HepG2 (cell line): ENCODE results near the gene TMOD2. TPM values are rescaled to one million over a fixed set of nuclear protein-coding genes. Genes with fewer than 3 reads are reported as not detected.
A peak's percentile ranks its signal among the peaks of the same experiment; 100 is the strongest.

Experiments
- ATAC-seq: fragments of 200-7000 bp; cut with Tn5 transposase; 3 replicates; pipeline ENCODE4 v1.9.1; 2020; ENCODE audit warnings: mild to moderate bottlenecking, moderate library complexity
- BruUV-seq: library from RNA; stranded (reverse); fragments of 400-500 nt; replicated peaks from 2 replicates; lab custom pipeline; 2021; lab: Mats Ljungman, UMichigan
- CTCF ChIA-PET: fragments of 300-600 bp; formaldehyde crosslinking; extraction: SDS; loops from one replicate; lab custom pipeline; 2021; ENCODE audit warnings: low total read pairs, inconsistent platforms, low intra/inter-chr PET ratio; lab: Yijun Ruan, JAX
- POLR2A ChIA-PET: fragments of 350-600 bp; sonication (Branson Sonifier 250); formaldehyde crosslinking; loops from one replicate; lab custom pipeline; 2020; ENCODE audit warnings: antibody characterized with exemption, inconsistent platforms; lab: Yijun Ruan, JAX
- DNase-seq: peaks from one replicate; pipeline ENCODE4 v3.0.0-alpha.2; 2015; ENCODE audit warnings: low spot score
- FAIRE-seq: peaks from 3 replicates; lab custom pipeline; 2011; peaks lifted over from hg19 to GRCh38; lab: Jason Lieb, UNC
- H2AFZ ChIP-seq: one replicate; pipeline ENCODE4 v1.6.1; 2011; ENCODE audit warnings: low read length, inconsistent platforms
- H3K27ac ChIP-seq: fragments of 300-600 bp; 3 replicates; pipeline ENCODE4 v1.8.0; 2011; ENCODE audit warnings: mixed run types, mild to moderate bottlenecking, mixed read lengths, low read length, inconsistent platforms; ENCODE audit not compliant: insufficient read depth; ENCODE audit errors: extremely low read length
- H3K27me3 ChIP-seq, 2 experiments: fragments of 200-600 bp in 1 of 2; 2 replicates in 1 of 2; 3 replicates in 1 of 2; pipeline versions ENCODE4 v1.6.0 to v1.8.0; 2011; ENCODE audit warnings: low read length in 2 of 2, mild to moderate bottlenecking in 2 of 2, moderate library complexity in 2 of 2, inconsistent platforms in 1 of 2; ENCODE audit not compliant: insufficient read depth in 2 of 2, control insufficient read depth in 1 of 2
- H3K36me3 ChIP-seq, 2 experiments: fragments of 200-600 bp in 1 of 2; replicated peaks in 1 of 2; 2 replicates in 1 of 2; 3 replicates in 1 of 2; pipeline versions ENCODE4 v1.5.1 to v1.8.0; 2011; ENCODE audit warnings: low read length in 2 of 2, inconsistent platforms in 1 of 2; ENCODE audit not compliant: insufficient read depth in 2 of 2, control insufficient read depth in 1 of 2
- H3K4me1 ChIP-seq: 2 replicates; pipeline ENCODE4 v1.5.1; 2012; ENCODE audit warnings: low read length, inconsistent platforms; ENCODE audit not compliant: insufficient read depth
- H3K4me2 ChIP-seq: 2 replicates; pipeline ENCODE4 v1.6.0; 2011; ENCODE audit warnings: low read depth, low read length, inconsistent platforms
- H3K4me3 ChIP-seq, 3 experiments: fragments of 200-600 bp in 1 of 3; sonication (generic), shearing (Covaris generic) in 1 of 3; replicated peaks in 1 of 3; 2 replicates each; pipeline ENCODE4 v1.5.1; 2011 to 2016; ENCODE audit warnings: low read length in 3 of 3, inconsistent platforms in 2 of 3, low read depth in 2 of 3, mild to moderate bottlenecking in 2 of 3, control low read depth in 1 of 3, mixed read lengths in 1 of 3; ENCODE audit not compliant: insufficient read depth in 1 of 3
- H3K79me2 ChIP-seq: one replicate; pipeline ENCODE4 v1.6.1; 2011; ENCODE audit warnings: low read length, inconsistent platforms; ENCODE audit not compliant: insufficient read depth
- H3K9ac ChIP-seq: 2 replicates; pipeline ENCODE4 v1.6.0; 2011; ENCODE audit warnings: mild to moderate bottlenecking, low read depth, low read length, inconsistent platforms; ENCODE audit not compliant: insufficient read depth
- H3K9me3 ChIP-seq: 2 replicates; pipeline ENCODE4 v1.5.1; 2012; ENCODE audit warnings: mild to moderate bottlenecking, low read length
- H4K20me1 ChIP-seq: 2 replicates; pipeline ENCODE4 v1.6.0; 2011; ENCODE audit warnings: inconsistent platforms, mild to moderate bottlenecking, low read length, moderate library complexity; ENCODE audit not compliant: insufficient read depth
- ATF3 ChIP-seq: sonication (generic); formaldehyde crosslinking; IDR thresholded peaks from 2 replicates; pipeline ENCODE4 v1.4.0; 2020; ENCODE audit warnings: missing genetic modification reagents
- FOXJ3 ChIP-seq: sonication (generic); formaldehyde crosslinking; IDR thresholded peaks from 2 replicates; pipeline ENCODE4 v1.4.0; 2020; ENCODE audit warnings: missing genetic modification reagents, mild to moderate bottlenecking, borderline replicate concordance
- KLF9 ChIP-seq: IDR thresholded peaks from 2 replicates; pipeline ENCODE4 v1.6.1; 2016; ENCODE audit warnings: low read depth
- MBNL3 ChIP-seq: fragments of 250-450 bp; sonication (Bioruptor Pico); conservative IDR thresholded peaks from 2 replicates; pipeline ENCODE4 v1.8.0; 2022; ENCODE audit warnings: mild to moderate bottlenecking, inconsistent platforms
- ZNF574 ChIP-seq: sonication (generic); formaldehyde crosslinking; IDR thresholded peaks from 2 replicates; pipeline ENCODE4 v1.4.0; 2020; ENCODE audit warnings: missing genetic modification reagents
- ZNF850 ChIP-seq: sonication (generic); formaldehyde crosslinking; conservative IDR thresholded peaks from 2 replicates; pipeline ENCODE4 v1.9.0; 2021; ENCODE audit warnings: mild to moderate bottlenecking, missing genetic modification reagents
- WGBS: methylation state at CpG from one replicate; pipeline ENCODE4 v1.1.6; 2017; ENCODE audit warnings: low lambda C conversion rate; 5-methylcytosine and 5-hydroxymethylcytosine counted together
- in situ Hi-C: cut with HindIII; loops from 2 replicates; pipeline ENCODE4 v1.10.0; 2017; ENCODE audit warnings: low pct_unique_long_range_greater_than_20kb; ENCODE audit not compliant: extremely low pct_ligation_motif_present
- intact Hi-C: fragments of 100-400 bp; cut with micrococcal nuclease; formaldehyde crosslinking; loops from one replicate; pipeline ENCODE4 v1.10.0; 2022; ENCODE audit not compliant: unreplicated experiment
- polyA plus RNA-seq, 8 experiments: library from polyadenylated mRNA; depleted of rRNA in 3 of 8; stranded (reverse) in 7 of 8; unstranded in 1 of 8; fragments of >200 nt; fragmentation: Illumina TruSeq in 4 of 8; extraction: Trizol in 4 of 8; gene quantifications; 2 replicates each; pipeline versions ENCODE4 v1.2.1 to v1.2.3, GENCODE V29; 2011 to 2016; ENCODE audit warnings: low read depth in 4 of 8, missing spikeins in 1 of 8, mixed read lengths in 1 of 8; ENCODE audit not compliant: insufficient read depth in 1 of 8
- total RNA-seq, 5 experiments: library from RNA; depleted of rRNA; stranded (reverse); fragments of >200 nt; fragmentation: Illumina TruSeq; extraction: Trizol; gene quantifications; 2 replicates each; pipeline ENCODE4 v1.2.3, GENCODE V29; 2016; ENCODE audit warnings: low read depth in 1 of 5
- TF ChIP-seq, protein P1 (sequence below): sonication (generic); formaldehyde crosslinking; IDR thresholded peaks from 2 replicates; pipeline ENCODE4 v1.5.0; 2020; ENCODE audit warnings: mild to moderate bottlenecking, missing genetic modification reagents, borderline replicate concordance

The TMOD2 gene
- total and polyA plus RNA-seq, 2 of the 13 experiments (the other 11 are each of a cell fraction or from before 2014, with no cell fraction given), result 0.01 to 0.02 TPM

GRCh38 chr15:51814606-51815005, 63.2 kb downstream of the TMOD2 start:
- no peak for DNase-seq
- POLR2A ChIA-PET, result no interaction called here
- no peak overlapping the region for H2AFZ ChIP-seq
- H3K4me3 ChIP-seq, result no peak overlapping the region
- no peak overlapping the region for H3K27ac ChIP-seq
- no peak for TF ChIP-seq ZNF850 (CRISPR knock-in tag)
- no peak for TF ChIP-seq MBNL3 (CRISPR knock-in tag)
- no peak for TF ChIP-seq KLF9
- no peak for TF ChIP-seq ATF3 (CRISPR knock-in tag)
- TF ChIP-seq ZNF574 (CRISPR knock-in tag), result no peak
- ATAC-seq, result no peak
- BruUV-seq, result no TSS peak
- peaks cover 16% of the 10 kb centered on the region for H3K4me1 ChIP-seq
- H3K9ac ChIP-seq, result no peak overlapping the region
- in situ Hi-C loops (no loop called here), intact Hi-C loops (no loop called here)
- CTCF ChIA-PET, result no interaction called here
- H3K79me2 ChIP-seq, result no peaks in the 10 kb centered on the region
- H3K9me3 ChIP-seq, result no peaks in the 10 kb centered on the region
- FAIRE-seq, result no peak
- 49% methylated on average over 3 of the region's 3 CpGs for WGBS
- no peak overlapping the region for H3K4me2 ChIP-seq
- no peaks in the 10 kb centered on the region for H3K36me3 ChIP-seq
- peaks cover 0 to 5% of the 10 kb centered on the region in 2 experiments; a peak in 1 of 5 replicates for H3K27me3 ChIP-seq
- no peaks in the 10 kb centered on the region for H4K20me1 ChIP-seq

- H3K27ac ChIP-seq, result no peak overlapping the region
- TF ChIP-seq, protein P1, sequence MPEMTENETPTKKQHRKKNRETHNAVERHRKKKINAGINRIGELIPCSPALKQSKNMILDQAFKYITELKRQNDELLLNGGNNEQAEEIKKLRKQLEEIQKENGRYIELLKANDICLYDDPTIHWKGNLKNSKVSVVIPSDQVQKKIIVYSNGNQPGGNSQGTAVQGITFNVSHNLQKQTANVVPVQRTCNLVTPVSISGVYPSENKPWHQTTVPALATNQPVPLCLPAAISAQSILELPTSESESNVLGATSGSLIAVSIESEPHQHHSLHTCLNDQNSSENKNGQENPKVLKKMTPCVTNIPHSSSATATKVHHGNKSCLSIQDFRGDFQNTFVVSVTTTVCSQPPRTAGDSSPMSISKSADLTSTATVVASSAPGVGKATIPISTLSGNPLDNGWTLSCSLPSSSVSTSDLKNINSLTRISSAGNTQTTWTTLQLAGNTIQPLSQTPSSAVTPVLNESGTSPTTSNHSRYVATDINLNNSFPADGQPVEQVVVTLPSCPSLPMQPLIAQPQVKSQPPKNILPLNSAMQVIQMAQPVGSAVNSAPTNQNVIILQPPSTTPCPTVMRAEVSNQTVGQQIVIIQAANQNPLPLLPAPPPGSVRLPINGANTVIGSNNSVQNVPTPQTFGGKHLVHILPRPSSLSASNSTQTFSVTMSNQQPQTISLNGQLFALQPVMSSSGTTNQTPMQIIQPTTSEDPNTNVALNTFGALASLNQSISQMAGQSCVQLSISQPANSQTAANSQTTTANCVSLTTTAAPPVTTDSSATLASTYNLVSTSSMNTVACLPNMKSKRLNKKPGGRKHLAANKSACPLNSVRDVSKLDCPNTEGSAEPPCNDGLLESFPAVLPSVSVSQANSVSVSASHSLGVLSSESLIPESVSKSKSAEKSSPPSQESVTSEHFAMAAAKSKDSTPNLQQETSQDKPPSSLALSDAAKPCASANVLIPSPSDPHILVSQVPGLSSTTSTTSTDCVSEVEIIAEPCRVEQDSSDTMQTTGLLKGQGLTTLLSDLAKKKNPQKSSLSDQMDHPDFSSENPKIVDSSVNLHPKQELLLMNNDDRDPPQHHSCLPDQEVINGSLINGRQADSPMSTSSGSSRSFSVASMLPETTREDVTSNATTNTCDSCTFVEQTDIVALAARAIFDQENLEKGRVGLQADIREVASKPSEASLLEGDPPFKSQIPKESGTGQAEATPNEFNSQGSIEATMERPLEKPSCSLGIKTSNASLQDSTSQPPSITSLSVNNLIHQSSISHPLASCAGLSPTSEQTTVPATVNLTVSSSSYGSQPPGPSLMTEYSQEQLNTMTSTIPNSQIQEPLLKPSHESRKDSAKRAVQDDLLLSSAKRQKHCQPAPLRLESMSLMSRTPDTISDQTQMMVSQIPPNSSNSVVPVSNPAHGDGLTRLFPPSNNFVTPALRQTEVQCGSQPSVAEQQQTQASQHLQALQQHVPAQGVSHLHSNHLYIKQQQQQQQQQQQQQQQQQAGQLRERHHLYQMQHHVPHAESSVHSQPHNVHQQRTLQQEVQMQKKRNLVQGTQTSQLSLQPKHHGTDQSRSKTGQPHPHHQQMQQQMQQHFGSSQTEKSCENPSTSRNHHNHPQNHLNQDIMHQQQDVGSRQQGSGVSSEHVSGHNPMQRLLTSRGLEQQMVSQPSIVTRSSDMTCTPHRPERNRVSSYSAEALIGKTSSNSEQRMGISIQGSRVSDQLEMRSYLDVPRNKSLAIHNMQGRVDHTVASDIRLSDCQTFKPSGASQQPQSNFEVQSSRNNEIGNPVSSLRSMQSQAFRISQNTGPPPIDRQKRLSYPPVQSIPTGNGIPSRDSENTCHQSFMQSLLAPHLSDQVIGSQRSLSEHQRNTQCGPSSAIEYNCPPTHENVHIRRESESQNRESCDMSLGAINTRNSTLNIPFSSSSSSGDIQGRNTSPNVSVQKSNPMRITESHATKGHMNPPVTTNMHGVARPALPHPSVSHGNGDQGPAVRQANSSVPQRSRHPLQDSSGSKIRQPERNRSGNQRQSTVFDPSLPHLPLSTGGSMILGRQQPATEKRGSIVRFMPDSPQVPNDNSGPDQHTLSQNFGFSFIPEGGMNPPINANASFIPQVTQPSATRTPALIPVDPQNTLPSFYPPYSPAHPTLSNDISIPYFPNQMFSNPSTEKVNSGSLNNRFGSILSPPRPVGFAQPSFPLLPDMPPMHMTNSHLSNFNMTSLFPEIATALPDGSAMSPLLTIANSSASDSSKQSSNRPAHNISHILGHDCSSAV (CRISPR knock-in tag), result no peak
- 0 out of 2 replicates have a peak, but pooled peaks have one; percentile 15 for TF ChIP-seq FOXJ3 (CRISPR knock-in tag)
Observed at GRCh38 chr15:51816611-51817010, 65.2 kb downstream of the TMOD2 start.

More at GRCh38 chr15:51816611-51817010, 65.2 kb downstream of the TMOD2 start:
- no peak for FAIRE-seq
- Histone ChIP-seq H3K4me3 (no peak overlapping the region), H3K4me1 (peaks cover 16% of the 10 kb centered on the region), H3K4me2 (peak overlapping the region; percentile 33; the same call in 1 of the 2 replicates), H3K36me3 (no peaks in the 10 kb centered on the region), H3K79me2 (no peaks in the 10 kb centered on the region), H3K9ac (no peak overlapping the region), H3K9me3 (peaks cover 7% of the 10 kb centered on the region), H2AFZ (no peak overlapping the region), H4K20me1 (no peaks in the 10 kb centered on the region), H3K27me3 (peaks cover 0 to 5% of the 10 kb centered on the region in 2 experiments; a peak in 1 of 5 replicates)
- CTCF ChIA-PET, result no interaction called here
- intact Hi-C loops, result no loop called here
- no peak for DNase-seq
- no peak for ATAC-seq
- BruUV-seq, result no TSS peak
- in situ Hi-C loops, result no loop called here
- POLR2A ChIA-PET, result no interaction called here
